Measurements from ENCODE around the gene MAML3. TPM values are rescaled to one million over a fixed set of nuclear protein-coding genes. Genes with fewer than 3 reads are reported as not detected.

The MAML3 gene
- total RNA-seq, 1 donor from 2014 or later = 0.54 TPM

DNA sequence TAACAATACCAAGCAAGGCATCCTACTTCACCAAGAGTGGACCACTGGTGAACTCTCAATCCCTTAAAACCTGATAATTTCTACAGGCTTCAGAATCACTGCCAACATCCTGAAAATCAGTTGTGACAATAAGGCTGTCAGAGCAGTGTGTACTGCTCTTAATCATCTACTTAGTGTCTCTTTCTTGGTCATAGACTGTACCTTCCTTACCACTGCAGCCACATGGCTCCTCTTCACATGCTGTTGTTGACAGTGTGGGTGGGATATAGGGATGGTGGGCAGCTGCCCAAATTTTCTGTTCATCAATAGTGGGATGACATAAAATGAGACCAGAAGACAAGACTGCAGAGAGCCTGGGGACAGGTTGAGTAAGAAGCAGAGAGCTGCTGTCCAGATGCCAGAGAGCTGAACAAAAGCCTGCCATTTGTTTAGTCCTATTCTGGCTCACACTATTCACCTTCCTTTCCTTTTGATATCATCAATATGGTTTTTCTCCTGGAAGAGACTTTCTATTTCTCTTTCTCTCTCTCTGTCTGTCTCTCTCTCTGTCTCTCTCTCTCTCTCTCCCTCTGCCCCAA, 309.4 kb downstream of the MAML3 start:
- Mint-ChIP-seq H3K4me1 (peaks cover 3% of the 10 kb centered on the region), H3K27me3 (peaks cover 36% of the 10 kb centered on the region), H3K4me3 (no peak overlapping the region), H3K36me3 (ENCODE audit: low read depth) (no peaks in the 10 kb centered on the region), H3K27ac (no peak overlapping the region), H3K9me3 (no peaks in the 10 kb centered on the region)
- no peak for DNase-seq
- intact Hi-C loops (cut with micrococcal nuclease) = no loop called here

- Mint-ChIP-seq H3K4me1 (peaks cover 3% of the 10 kb centered on the region), H3K36me3 (ENCODE audit: low read depth) (no peaks in the 10 kb centered on the region), H3K27me3 (peaks cover 31% of the 10 kb centered on the region), H3K27ac (no peak overlapping the region), H3K4me3 (no peak overlapping the region), H3K9me3 (no peaks in the 10 kb centered on the region)
- DNase-seq = no peak
- intact Hi-C loops (cut with micrococcal nuclease) = no loop called here
Observed at GRCh38 chr4:139844057-139844456, 309.9 kb downstream of the MAML3 start.

GRCh38 chr4:139843641-139844040, 310.3 kb downstream of the MAML3 start:
- Mint-ChIP-seq H3K9me3 (no peaks in the 10 kb centered on the region), H3K36me3 (ENCODE audit: low read depth) (no peaks in the 10 kb centered on the region), H3K27me3 (peaks cover 28% of the 10 kb centered on the region)

DNA sequence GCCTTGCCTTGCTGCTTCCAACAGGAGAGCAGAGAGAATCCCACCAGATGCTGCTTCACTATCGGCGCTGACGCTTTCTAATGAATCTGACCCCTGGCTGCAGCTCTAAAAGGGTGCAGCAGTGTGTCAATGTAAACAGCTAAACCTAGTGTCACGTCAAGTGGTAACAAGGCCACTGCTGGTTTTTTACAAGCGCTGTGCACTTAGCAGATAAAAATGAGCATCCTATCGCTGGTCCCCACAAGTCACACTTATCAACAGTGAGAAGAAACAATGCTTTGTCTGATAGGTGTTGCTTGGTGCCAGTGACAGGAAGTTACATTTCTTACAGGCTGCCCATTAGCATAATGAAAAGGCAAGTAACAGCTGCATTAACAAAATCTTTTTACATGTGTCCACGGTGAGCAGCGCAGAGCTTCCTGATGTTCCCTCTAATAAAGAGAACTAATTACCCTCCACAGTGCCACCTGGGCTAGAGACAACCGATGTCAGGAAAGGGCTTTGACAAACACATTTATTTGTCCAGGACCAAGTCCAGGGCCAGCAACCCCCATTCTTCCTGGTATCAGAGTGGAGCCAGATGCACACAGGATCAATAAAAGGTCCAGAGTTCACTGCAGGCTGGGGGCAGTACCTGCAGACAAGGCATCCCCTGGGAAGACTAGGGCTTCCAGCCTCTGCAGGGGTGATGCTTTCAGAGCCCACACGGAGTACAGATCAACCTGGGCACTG, 312.4 kb downstream of the MAML3 start:
- Mint-ChIP-seq H3K27me3 (peaks cover 17% of the 10 kb centered on the region), H3K4me1 (peaks cover 3% of the 10 kb centered on the region), H3K36me3 (ENCODE audit: low read depth) (no peaks in the 10 kb centered on the region), H3K9me3 (no peaks in the 10 kb centered on the region), H3K27ac (no peak overlapping the region), H3K4me3 (no peak overlapping the region)
- intact Hi-C loops (cut with micrococcal nuclease) = no loop called here
- no peak for DNase-seq

More at GRCh38 chr4:139843641-139844040, 310.3 kb downstream of the MAML3 start:
- intact Hi-C loops (cut with micrococcal nuclease) = no loop called here
- peaks cover 3% of the 10 kb centered on the region for H3K4me1 Mint-ChIP-seq
- H3K4me3 Mint-ChIP-seq = no peak overlapping the region
- no peak for DNase-seq
- H3K27ac Mint-ChIP-seq = no peak overlapping the region

- Mint-ChIP-seq H3K9me3 (no peaks in the 10 kb centered on the region), H3K36me3 (ENCODE audit: low read depth) (no peaks in the 10 kb centered on the region), H3K27ac (no peak overlapping the region), H3K27me3 (peaks cover 17% of the 10 kb centered on the region), H3K4me1 (peaks cover 3% of the 10 kb centered on the region), H3K4me3 (no peak overlapping the region)
- DNase-seq = no peak
- intact Hi-C loops (cut with micrococcal nuclease) = no loop called here
Observed at GRCh38 chr4:139840773-139841172, 313.2 kb downstream of the MAML3 start.

GRCh38 chr4:139839403-139840031, 314.5 kb downstream of the MAML3 start:
- Mint-ChIP-seq H3K9me3 (no peaks in the 10 kb centered on the region), H3K27ac (no peak overlapping the region), H3K4me3 (no peak overlapping the region), H3K27me3 (peaks cover 11% of the 10 kb centered on the region), H3K36me3 (ENCODE audit: low read depth) (no peaks in the 10 kb centered on the region), H3K4me1 (no peaks in the 10 kb centered on the region)
- DNase-seq = no peak
- intact Hi-C loops (cut with micrococcal nuclease) = no loop called here

DNA sequence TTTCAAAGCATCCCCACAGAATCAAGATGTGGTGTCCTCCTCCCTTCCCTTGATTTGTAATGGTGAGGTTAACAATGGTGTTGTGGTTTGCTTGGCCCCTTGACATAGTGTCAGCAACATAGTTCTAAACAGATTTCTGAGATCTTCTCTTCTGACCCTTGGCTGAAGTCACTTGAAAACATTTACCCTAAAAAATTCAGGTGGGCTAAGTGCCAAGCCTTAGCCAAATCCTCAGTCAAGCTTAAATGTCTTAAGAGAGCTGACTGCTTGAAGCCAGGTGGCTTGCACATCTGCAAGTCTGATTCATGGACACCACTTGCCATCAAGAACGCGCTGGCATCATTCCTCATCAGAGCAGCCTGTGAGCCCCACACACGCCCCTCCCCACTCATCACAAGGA, 315.2 kb downstream of the MAML3 start:
- intact Hi-C loops (cut with micrococcal nuclease) = no loop called here
- H3K36me3 Mint-ChIP-seq (ENCODE audit: low read depth) = no peaks in the 10 kb centered on the region
- no peaks in the 10 kb centered on the region for H3K4me1 Mint-ChIP-seq
- DNase-seq = no peak
- no peak overlapping the region for H3K4me3 Mint-ChIP-seq
- H3K27ac Mint-ChIP-seq = no peak overlapping the region
- peaks cover 8% of the 10 kb centered on the region for H3K27me3 Mint-ChIP-seq
- no peaks in the 10 kb centered on the region for H3K9me3 Mint-ChIP-seq

DNA sequence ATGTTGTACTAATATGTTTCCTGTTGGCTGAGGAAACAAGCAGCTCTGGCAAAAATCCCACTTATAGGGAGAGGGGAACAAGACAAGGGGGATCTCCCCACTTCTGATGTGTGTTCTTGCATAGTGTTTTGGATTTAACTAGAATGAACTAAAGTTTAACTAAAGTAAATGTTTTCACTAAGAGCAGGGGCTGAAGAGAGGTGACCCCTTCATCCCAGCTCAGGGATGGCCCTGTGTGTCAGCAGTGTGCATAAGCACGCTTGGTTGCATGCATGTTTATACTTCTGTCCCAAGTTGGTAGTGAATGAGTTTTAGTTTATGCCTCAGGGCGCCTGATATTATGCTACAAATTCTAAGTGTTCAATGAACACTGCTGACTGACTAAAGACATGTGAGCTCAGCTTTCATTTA, 319.0 kb downstream of the MAML3 start:
- intact Hi-C loops (cut with micrococcal nuclease) = no loop called here
- Mint-ChIP-seq H3K9me3 (no peaks in the 10 kb centered on the region), H3K27me3 (peaks cover 1% of the 10 kb centered on the region), H3K36me3 (ENCODE audit: low read depth) (no peaks in the 10 kb centered on the region), H3K4me3 (no peak overlapping the region), H3K27ac (no peak overlapping the region), H3K4me1 (no peaks in the 10 kb centered on the region)
- DNase-seq = no peak

- intact Hi-C loops (cut with micrococcal nuclease) = no loop called here
- H3K27ac Mint-ChIP-seq = no peak overlapping the region
- peaks cover 2% of the 10 kb centered on the region for H3K27me3 Mint-ChIP-seq
- H3K4me1 Mint-ChIP-seq = no peaks in the 10 kb centered on the region
- no peaks in the 10 kb centered on the region for H3K36me3 Mint-ChIP-seq (ENCODE audit: low read depth)
- H3K9me3 Mint-ChIP-seq = no peaks in the 10 kb centered on the region
- no peak overlapping the region for H3K4me3 Mint-ChIP-seq
- no peak for DNase-seq
Observed at GRCh38 chr4:139834226-139834662, 319.7 kb downstream of the MAML3 start.

GRCh38 chr4:139833151-139833910, 320.7 kb downstream of the MAML3 start:
- H3K9me3 Mint-ChIP-seq = no peaks in the 10 kb centered on the region
- H3K4me3 Mint-ChIP-seq = no peak overlapping the region
- peaks cover 3% of the 10 kb centered on the region for H3K27me3 Mint-ChIP-seq
- H3K4me1 Mint-ChIP-seq = no peaks in the 10 kb centered on the region
- no peaks in the 10 kb centered on the region for H3K36me3 Mint-ChIP-seq (ENCODE audit: low read depth)
- intact Hi-C loops (cut with micrococcal nuclease) = no loop called here
- no peak overlapping the region for H3K27ac Mint-ChIP-seq
- no peak for DNase-seq

DNA sequence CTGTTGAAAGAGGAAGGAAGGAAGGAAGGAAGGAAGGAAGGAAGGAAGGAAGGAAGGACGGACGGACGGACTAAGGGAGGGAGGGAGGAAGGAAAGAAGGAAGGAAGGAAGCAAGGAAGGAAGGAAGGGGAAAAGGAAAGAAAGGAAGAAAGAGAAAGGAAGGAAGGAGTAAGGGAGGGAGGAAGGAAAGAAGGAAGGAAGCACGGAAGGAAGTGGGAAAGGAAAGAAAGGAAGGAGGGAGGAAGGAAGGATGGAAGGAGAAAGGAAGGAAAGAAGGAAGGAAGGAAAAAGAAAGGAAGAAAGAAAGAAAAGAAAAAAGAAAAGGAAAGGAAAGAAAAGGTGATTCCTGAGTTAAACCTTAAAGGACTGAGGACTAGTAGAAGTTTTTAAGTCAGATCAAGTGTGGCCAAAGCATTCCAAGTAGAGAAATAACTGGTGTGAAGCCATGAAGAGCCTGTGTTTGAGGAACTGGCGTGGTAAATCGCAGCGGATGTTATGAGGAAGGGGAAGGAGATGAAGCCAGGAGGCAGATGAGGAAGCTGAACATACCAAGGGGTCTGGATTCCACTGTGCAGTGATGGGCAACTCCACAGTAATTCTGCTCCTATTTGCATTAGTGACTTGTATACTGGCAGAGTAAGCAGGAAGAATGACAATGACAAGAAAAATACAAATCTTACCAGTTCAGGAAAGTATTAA, 324.9 kb downstream of the MAML3 start:
- no peaks in the 10 kb centered on the region for H3K36me3 Mint-ChIP-seq (ENCODE audit: low read depth)
- DNase-seq = no peak
- no peak overlapping the region for H3K27ac Mint-ChIP-seq
- no peak overlapping the region for H3K4me3 Mint-ChIP-seq
- H3K4me1 Mint-ChIP-seq = no peaks in the 10 kb centered on the region
- peaks cover 6% of the 10 kb centered on the region for H3K27me3 Mint-ChIP-seq
- H3K9me3 Mint-ChIP-seq = no peaks in the 10 kb centered on the region
- intact Hi-C loops (cut with micrococcal nuclease) = no loop called here

DNA sequence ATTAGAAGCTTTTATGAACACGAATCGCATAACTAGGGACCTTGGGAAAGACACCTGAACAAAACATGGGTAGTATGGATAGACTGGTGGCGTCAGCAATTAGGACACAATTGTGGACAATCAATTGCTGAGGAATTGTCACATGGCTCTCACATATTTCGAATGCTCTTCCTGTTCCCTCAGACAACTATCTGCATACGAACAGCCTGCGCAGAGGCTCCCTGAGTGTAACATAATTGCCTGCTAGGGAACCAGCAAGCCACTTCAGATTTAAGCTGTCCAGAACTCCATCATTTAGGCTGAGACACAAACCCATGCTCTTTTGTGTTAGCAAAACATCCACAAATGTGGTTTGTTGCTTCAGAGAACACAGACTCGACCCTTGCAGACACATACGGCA, 327.6 kb downstream of the MAML3 start:
- Mint-ChIP-seq H3K27ac (no peak overlapping the region), H3K36me3 (ENCODE audit: low read depth) (no peaks in the 10 kb centered on the region), H3K9me3 (no peaks in the 10 kb centered on the region), H3K4me1 (no peaks in the 10 kb centered on the region), H3K27me3 (peaks cover 6% of the 10 kb centered on the region), H3K4me3 (no peak overlapping the region)
- no peak for DNase-seq
- intact Hi-C loops (cut with micrococcal nuclease) = no loop called here

GRCh38 chr4:139825523-139826014, 328.4 kb downstream of the MAML3 start:
- no peak overlapping the region for H3K4me3 Mint-ChIP-seq
- intact Hi-C loops (cut with micrococcal nuclease) = no loop called here
- DNase-seq = no peak
- H3K36me3 Mint-ChIP-seq (ENCODE audit: low read depth) = no peaks in the 10 kb centered on the region
- H3K27ac Mint-ChIP-seq = no peak overlapping the region
- H3K9me3 Mint-ChIP-seq = no peaks in the 10 kb centered on the region
- peaks cover 6% of the 10 kb centered on the region for H3K27me3 Mint-ChIP-seq
- no peaks in the 10 kb centered on the region for H3K4me1 Mint-ChIP-seq

Measured in activated CD4-positive, alpha-beta T cell treated with anti-CD3 and anti-CD28 coated beads, Interleukin-2, amount 10 ng/mL, durations not matched to agents 24 days and 14 days (primary cell).